Nephron (organoid): ENCODE measurements around the gene CREB3.

Source experiments
- H3K27ac Mint-ChIP-seq, 3 experiments: 2 replicates each; pipeline ENCODE4 v1.8.0; 2020; ENCODE audit warnings: mixed read lengths in 3 of 3, mild to moderate bottlenecking in 2 of 3, moderate library complexity in 1 of 3
- H3K27me3 Mint-ChIP-seq: 2 replicates; pipeline ENCODE4 v1.8.0; 2021; ENCODE audit warnings: low read depth, mild to moderate bottlenecking, moderate library complexity, mixed read lengths
- H3K36me3 Mint-ChIP-seq: 2 replicates; pipeline ENCODE4 v1.8.0; 2020; ENCODE audit warnings: low read depth, mixed read lengths
- H3K4me1 Mint-ChIP-seq: 2 replicates; pipeline ENCODE4 v1.8.0; 2020; ENCODE audit warnings: mixed read lengths
- H3K4me3 Mint-ChIP-seq, 3 experiments: 2 replicates each; pipeline ENCODE4 v1.8.0; 2020; ENCODE audit warnings: mild to moderate bottlenecking in 3 of 3, mixed read lengths in 3 of 3, moderate library complexity in 2 of 3
- H3K9me3 Mint-ChIP-seq: 2 replicates; pipeline ENCODE4 v1.8.0; 2020; ENCODE audit warnings: mixed read lengths
- TF ChIP-seq, protein P1 (sequence below), 3 experiments: fragments of 200-600 bp; sonication (generic); IDR thresholded peaks; one replicate each; pipeline ENCODE4 v1.5.0; 2021; ENCODE audit warnings: antibody characterized with exemption in 3 of 3; ENCODE audit not compliant: unreplicated experiment in 3 of 3

The CREB3 gene

DNA sequence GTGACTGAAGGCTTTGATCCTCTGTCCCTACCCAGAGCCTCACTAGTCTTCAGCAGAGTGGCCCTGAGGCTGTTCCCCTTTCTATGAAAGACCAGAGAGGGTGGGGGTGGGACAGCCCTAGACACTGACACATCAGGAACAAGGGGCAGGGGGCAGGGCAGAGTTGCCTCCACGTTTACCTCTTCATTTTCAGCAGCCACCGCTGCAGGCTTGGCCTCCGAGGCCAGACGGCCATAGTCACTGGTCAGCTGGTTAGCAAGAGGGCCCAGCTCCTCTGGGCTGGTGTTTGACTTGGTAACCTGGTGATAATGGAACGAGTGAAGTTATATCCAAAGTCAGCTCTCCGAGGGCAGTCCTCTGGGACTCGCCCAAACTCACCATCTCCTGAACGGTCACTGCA, 27.1 kb upstream of the CREB3 start:
- Mint-ChIP-seq H3K4me1 (no peaks in the 10 kb centered on the region), H3K27me3 (no peaks in the 10 kb centered on the region), H3K4me3 (no peak overlapping the region), H3K9me3 (no peaks in the 10 kb centered on the region), H3K27ac (no peak overlapping the region), H3K36me3 (peaks cover 65% of the 10 kb centered on the region)
- TF ChIP-seq, protein P1, sequence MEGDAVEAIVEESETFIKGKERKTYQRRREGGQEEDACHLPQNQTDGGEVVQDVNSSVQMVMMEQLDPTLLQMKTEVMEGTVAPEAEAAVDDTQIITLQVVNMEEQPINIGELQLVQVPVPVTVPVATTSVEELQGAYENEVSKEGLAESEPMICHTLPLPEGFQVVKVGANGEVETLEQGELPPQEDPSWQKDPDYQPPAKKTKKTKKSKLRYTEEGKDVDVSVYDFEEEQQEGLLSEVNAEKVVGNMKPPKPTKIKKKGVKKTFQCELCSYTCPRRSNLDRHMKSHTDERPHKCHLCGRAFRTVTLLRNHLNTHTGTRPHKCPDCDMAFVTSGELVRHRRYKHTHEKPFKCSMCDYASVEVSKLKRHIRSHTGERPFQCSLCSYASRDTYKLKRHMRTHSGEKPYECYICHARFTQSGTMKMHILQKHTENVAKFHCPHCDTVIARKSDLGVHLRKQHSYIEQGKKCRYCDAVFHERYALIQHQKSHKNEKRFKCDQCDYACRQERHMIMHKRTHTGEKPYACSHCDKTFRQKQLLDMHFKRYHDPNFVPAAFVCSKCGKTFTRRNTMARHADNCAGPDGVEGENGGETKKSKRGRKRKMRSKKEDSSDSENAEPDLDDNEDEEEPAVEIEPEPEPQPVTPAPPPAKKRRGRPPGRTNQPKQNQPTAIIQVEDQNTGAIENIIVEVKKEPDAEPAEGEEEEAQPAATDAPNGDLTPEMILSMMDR (IDR thresholded peaks at IDR 0.05; ENCODE audit: unreplicated experiment in 3 of 3), result no peak

DNA sequence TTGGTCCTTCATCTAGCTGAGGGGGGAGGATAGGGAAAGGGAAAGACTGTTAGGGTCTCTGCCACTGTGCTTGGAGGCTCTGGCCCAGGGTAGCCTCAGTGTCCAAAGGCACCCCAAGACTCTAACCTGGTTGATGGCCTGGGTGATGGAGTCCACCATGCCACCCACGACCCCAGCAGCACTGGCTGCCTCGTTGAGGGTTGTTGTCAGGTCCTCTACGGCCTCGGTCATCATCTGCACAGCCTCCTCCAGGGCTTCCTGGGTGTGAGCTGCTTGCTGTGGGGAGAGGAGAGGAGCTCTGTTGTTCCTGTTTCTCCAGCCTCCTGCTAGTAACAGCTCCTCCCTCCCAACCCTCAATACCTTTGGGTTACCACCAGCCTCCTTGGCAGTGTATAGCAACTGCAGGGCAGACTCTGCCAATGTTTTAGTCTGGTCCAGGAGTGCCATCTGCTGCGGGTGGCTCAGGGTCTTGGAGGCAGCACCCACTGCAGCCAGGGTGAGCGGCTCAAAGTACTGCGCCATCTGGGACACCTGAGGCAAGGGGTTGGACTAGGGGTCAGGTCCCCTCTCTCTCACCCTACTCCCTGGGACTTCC, 26.5 kb upstream of the CREB3 start:
- Mint-ChIP-seq H3K4me1 (no peaks in the 10 kb centered on the region), H3K27me3 (no peaks in the 10 kb centered on the region), H3K4me3 (no peak overlapping the region), H3K36me3 (peaks cover 71% of the 10 kb centered on the region), H3K9me3 (no peaks in the 10 kb centered on the region), H3K27ac (no peak overlapping the region)
- TF ChIP-seq, protein P1 (IDR thresholded peaks at IDR 0.05; ENCODE audit: unreplicated experiment in 3 of 3), result no peak

DNA sequence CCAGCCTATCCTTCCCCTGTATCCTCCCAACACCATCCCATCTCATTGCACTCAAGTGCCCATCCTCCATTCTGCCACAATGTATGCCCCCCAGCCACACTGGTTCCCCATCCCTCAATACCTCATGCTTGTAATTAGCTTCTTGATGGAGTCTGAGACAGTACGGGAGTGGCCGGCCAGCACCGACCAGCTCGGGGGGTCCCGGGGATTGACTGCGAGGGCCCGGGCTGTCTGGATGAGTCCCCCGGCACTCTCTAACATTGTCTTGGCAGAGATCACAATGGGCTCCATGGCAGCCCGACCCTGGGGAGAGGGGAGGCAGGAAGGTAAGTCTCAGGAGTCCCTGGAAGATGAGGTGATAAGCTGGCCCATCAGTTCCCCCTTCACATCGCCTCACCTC, 25.5 kb upstream of the CREB3 start:
- Mint-ChIP-seq H3K4me3 (no peak overlapping the region), H3K9me3 (no peaks in the 10 kb centered on the region), H3K36me3 (peaks cover 80% of the 10 kb centered on the region), H3K27me3 (no peaks in the 10 kb centered on the region), H3K27ac (no peak overlapping the region), H3K4me1 (no peaks in the 10 kb centered on the region)
- TF ChIP-seq, protein P1 (IDR thresholded peaks at IDR 0.05; ENCODE audit: unreplicated experiment in 3 of 3), result no peak

DNA sequence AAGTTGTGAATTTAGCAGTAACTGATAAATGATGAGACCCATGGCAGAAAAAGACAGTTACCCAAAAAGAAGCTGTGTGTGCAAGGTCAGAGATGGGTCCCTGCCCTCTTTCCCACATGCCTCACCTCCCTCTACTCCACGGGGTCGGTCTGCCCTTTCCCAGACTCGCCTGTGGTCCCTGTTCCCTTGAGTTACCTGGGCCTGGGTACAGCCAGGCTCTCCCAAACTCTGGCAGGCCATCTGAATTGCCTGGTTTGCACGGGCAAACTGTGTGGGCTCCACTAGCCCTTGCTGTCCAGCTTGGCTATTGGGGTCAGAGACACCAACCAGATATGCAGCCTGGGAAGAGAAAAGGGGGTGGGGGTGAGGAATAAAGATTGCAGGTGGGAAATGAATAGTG, 24.3 kb upstream of the CREB3 start:
- TF ChIP-seq, protein P1 (IDR thresholded peaks at IDR 0.05; ENCODE audit: unreplicated experiment in 3 of 3), result no peak
- Mint-ChIP-seq H3K9me3 (no peaks in the 10 kb centered on the region), H3K27ac (no peak overlapping the region), H3K27me3 (no peaks in the 10 kb centered on the region), H3K36me3 (peaks cover 82% of the 10 kb centered on the region), H3K4me3 (no peak overlapping the region), H3K4me1 (no peaks in the 10 kb centered on the region)

DNA sequence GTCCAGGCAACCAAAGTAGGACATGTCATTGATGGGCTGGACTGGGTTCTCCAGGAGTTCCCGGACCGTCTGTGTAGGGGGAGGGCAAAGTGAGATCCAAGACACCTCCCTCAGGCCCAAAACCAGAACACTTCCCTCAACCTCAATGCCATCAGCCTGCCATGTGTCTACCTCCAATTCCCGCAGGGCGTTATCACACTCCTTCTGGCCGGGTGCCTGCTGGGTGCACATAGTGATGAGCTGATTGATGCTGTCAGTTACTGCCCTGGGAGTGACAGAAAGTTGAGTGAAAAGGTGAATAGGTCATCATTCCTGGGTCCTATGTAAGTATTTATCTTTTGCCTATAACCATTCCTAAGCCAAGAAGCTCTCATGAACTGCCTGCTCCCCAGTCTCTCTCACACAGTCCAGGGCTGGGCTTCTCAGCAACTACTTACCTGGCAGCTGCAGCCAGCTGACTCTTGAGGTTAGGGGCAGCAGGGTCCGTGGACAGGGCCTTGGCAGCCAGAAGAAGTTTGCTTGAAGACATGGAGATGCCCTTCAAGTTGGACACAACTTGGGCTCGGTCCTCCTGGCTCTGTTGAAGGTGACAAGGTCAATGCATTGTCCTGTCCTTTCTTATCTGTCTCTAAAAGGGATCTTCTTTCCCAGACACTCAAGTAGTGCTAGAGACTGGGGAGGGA, 21.5 kb upstream of the CREB3 start:
- no peaks in the 10 kb centered on the region for H3K4me1 Mint-ChIP-seq
- no peaks in the 10 kb centered on the region for H3K27me3 Mint-ChIP-seq
- H3K27ac Mint-ChIP-seq, result no peak overlapping the region
- H3K36me3 Mint-ChIP-seq, result peaks cover 87% of the 10 kb centered on the region
- H3K4me3 Mint-ChIP-seq, result no peak overlapping the region
- H3K9me3 Mint-ChIP-seq, result no peaks in the 10 kb centered on the region
- TF ChIP-seq, protein P1 (IDR thresholded peaks at IDR 0.05; ENCODE audit: unreplicated experiment in 3 of 3), result no peak
